Loucy (cell line): ENCODE results near the gene ARRB1.

Source experiments
- H2AFZ ChIP-seq: fragments of 200-600 bp; sonication (generic); 2 replicates; pipeline ENCODE4 v1.6.0; 2016; ENCODE audit warnings: antibody characterized with exemption, mild to moderate bottlenecking, low read length, moderate library complexity
- H3F3A ChIP-seq: fragments of 200-600 bp; 2 replicates; pipeline ENCODE4 v1.6.0; 2016; ENCODE audit warnings: antibody characterized with exemption, low read depth, mild to moderate bottlenecking
- H3K27me3 ChIP-seq: fragments of 200-600 bp; sonication (generic); 2 replicates; pipeline ENCODE4 v1.6.1; 2014; ENCODE audit warnings: low read length, mild to moderate bottlenecking; ENCODE audit not compliant: insufficient read depth, poor library complexity, severe bottlenecking
- H3K36me3 ChIP-seq: fragments of 200-600 bp; sonication (generic); 2 replicates; pipeline ENCODE4 v1.6.1; 2016; ENCODE audit warnings: low read length; ENCODE audit not compliant: insufficient read depth
- H3K4me1 ChIP-seq: fragments of 200-600 bp; sonication (generic); 2 replicates; pipeline ENCODE4 v1.5.1; 2014; ENCODE audit warnings: low read length, mild to moderate bottlenecking; ENCODE audit not compliant: insufficient read depth, poor library complexity, severe bottlenecking
- H3K4me2 ChIP-seq: fragments of 200-600 bp; sonication (generic); 2 replicates; pipeline ENCODE4 v1.6.0; 2014; ENCODE audit warnings: antibody characterized with exemption, low read length, low read depth, mild to moderate bottlenecking; ENCODE audit not compliant: poor library complexity, severe bottlenecking
- H3K4me3 ChIP-seq: fragments of 200-600 bp; sonication (generic); 2 replicates; pipeline ENCODE4 v1.5.1; 2014; ENCODE audit warnings: low read length, mild to moderate bottlenecking, mixed read lengths; ENCODE audit not compliant: poor library complexity, severe bottlenecking
- H3K79me2 ChIP-seq: fragments of 200-600 bp; sonication (generic); 2 replicates; pipeline ENCODE4 v1.6.1; 2014; ENCODE audit warnings: low read length; ENCODE audit not compliant: insufficient read depth
- H3K9ac ChIP-seq: fragments of 200-600 bp; sonication (generic); 2 replicates; pipeline ENCODE4 v1.6.0; 2014; ENCODE audit warnings: mild to moderate bottlenecking, low read depth, low read length, moderate library complexity; ENCODE audit not compliant: poor library complexity, severe bottlenecking
- H3K9me2 ChIP-seq: fragments of 200-600 bp; sonication (generic); replicated peaks from 2 replicates; pipeline ENCODE4 v1.6.1; 2016; ENCODE audit warnings: low read depth, low read length, mixed read lengths
- H3K9me3 ChIP-seq: fragments of 200-600 bp; sonication (generic); 2 replicates; pipeline ENCODE4 v1.6.1; 2014; ENCODE audit warnings: mild to moderate bottlenecking, antibody characterized with exemption, low read length, low read depth; ENCODE audit not compliant: insufficient read depth
- H4K20me1 ChIP-seq: fragments of 200-600 bp; sonication (generic); 2 replicates; pipeline ENCODE4 v1.6.0; 2014; ENCODE audit warnings: antibody characterized with exemption, low read length, mild to moderate bottlenecking; ENCODE audit not compliant: insufficient read depth, poor library complexity, severe bottlenecking
- EZH2phosphoT487 ChIP-seq: fragments of 200-600 bp; IDR thresholded peaks from 2 replicates; pipeline ENCODE4 v1.6.1; 2018; ENCODE audit warnings: antibody characterized with exemption, mild to moderate bottlenecking, moderate library complexity, borderline replicate concordance
- TF ChIP-seq, protein P1 (sequence below): fragments of 200-600 bp; sonication (generic); conservative IDR thresholded peaks from 2 replicates; pipeline ENCODE4 v1.5.1; 2014; ENCODE audit warnings: mild to moderate bottlenecking, antibody characterized with exemption, low read length

ARRB1 gene

DNA sequence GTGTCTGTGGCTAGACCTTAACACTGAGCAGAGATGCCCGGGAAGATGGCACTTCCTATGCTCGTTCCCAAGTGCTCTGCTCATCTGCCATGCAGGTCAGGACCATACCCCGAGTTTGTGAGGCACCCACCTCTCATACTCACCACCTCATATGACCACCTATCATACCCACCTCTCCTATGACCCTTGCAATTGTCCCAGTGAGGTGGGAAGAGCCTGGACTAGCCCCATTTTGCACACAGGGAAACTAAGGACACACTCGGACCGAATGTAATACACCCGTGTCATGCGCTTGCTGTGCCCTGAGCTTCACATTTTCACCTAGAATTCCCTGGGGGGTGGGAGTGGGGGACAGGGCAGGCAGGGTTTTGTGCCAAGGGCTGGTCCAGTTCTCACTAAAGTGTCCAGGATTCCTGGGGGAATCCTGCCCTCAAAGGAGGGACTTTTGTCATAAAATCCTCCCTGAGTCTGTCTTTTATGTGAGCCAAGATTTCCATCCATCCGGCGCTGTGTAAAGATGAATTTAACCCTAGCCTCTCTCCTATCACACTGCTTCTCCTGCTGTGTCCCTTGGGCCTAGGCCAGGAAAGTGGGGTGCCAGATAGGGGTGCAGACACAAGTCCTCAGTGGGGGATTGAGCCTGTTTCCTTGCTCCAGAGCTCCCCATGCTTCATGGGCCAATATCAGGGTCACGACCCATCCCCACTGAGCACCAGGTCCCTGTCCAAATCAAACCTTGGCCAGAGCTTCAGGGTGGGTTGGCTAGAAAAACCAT, 90.9 kb downstream of the ARRB1 start:
- no peaks in the 10 kb centered on the region for H3K79me2 ChIP-seq
- H4K20me1 ChIP-seq: no peaks in the 10 kb centered on the region
- no peaks in the 10 kb centered on the region for H3F3A ChIP-seq
- H2AFZ ChIP-seq: no peak overlapping the region
- peaks cover 3% of the 10 kb centered on the region; the same call in 1 of the 2 replicates for H3K36me3 ChIP-seq
- no peaks in the 10 kb centered on the region for H3K27me3 ChIP-seq
- H3K9me2 ChIP-seq: no peaks in the 10 kb centered on the region
- no peak for TF ChIP-seq EZH2phosphoT487
- TF ChIP-seq, protein P1, sequence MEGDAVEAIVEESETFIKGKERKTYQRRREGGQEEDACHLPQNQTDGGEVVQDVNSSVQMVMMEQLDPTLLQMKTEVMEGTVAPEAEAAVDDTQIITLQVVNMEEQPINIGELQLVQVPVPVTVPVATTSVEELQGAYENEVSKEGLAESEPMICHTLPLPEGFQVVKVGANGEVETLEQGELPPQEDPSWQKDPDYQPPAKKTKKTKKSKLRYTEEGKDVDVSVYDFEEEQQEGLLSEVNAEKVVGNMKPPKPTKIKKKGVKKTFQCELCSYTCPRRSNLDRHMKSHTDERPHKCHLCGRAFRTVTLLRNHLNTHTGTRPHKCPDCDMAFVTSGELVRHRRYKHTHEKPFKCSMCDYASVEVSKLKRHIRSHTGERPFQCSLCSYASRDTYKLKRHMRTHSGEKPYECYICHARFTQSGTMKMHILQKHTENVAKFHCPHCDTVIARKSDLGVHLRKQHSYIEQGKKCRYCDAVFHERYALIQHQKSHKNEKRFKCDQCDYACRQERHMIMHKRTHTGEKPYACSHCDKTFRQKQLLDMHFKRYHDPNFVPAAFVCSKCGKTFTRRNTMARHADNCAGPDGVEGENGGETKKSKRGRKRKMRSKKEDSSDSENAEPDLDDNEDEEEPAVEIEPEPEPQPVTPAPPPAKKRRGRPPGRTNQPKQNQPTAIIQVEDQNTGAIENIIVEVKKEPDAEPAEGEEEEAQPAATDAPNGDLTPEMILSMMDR: no peak
- H3K9me3 ChIP-seq: no peaks in the 10 kb centered on the region
- H3K4me3 ChIP-seq: no peak overlapping the region
- H3K9ac ChIP-seq: no peak overlapping the region
- no peak overlapping the region for H3K4me2 ChIP-seq
- H3K4me1 ChIP-seq: peaks cover 5% of the 10 kb centered on the region

DNA sequence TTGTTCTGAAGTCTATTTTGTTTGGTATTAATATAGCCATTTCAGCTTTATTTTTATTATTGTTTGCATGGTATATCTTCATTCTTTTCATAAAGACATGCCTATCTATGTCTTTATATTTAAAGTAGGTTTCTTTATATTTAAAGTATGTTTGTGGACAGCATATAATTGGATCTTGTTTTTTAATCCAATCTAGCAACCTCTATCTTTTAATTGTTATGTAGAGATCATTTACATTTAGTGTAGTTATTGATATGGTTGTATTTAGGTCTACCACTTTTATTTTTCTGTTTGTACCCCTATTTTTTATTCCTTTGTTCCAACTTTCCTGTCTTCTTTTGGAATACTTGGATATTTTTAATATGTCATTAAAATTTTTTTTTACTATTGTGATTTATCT, 97.1 kb downstream of the ARRB1 start:
- Histone ChIP-seq H4K20me1 (no peaks in the 10 kb centered on the region), H3K9me2 (no peaks in the 10 kb centered on the region), H3K4me3 (no peak overlapping the region), H2AFZ (no peak overlapping the region), H3K9me3 (no peaks in the 10 kb centered on the region), H3F3A (no peaks in the 10 kb centered on the region), H3K36me3 (no peaks in the 10 kb centered on the region), H3K4me1 (no peaks in the 10 kb centered on the region), H3K79me2 (no peaks in the 10 kb centered on the region), H3K4me2 (no peak overlapping the region), H3K27me3 (no peaks in the 10 kb centered on the region), H3K9ac (no peak overlapping the region)
- no peak for TF ChIP-seq EZH2phosphoT487
- TF ChIP-seq, protein P1: no peak

- no peaks in the 10 kb centered on the region for H3K9me2 ChIP-seq
- H2AFZ ChIP-seq: no peak overlapping the region
- H3K4me1 ChIP-seq: no peaks in the 10 kb centered on the region
These were observed 101.8 kb downstream of the ARRB1 start for GRCh38 chr11:75249704-75250103.

More at GRCh38 chr11:75249704-75250103, 101.8 kb downstream of the ARRB1 start:
- no peak for TF ChIP-seq EZH2phosphoT487
- TF ChIP-seq, protein P1: no peak
- Histone ChIP-seq H3K9ac (no peak overlapping the region), H3K27me3 (no peaks in the 10 kb centered on the region), H3K79me2 (no peaks in the 10 kb centered on the region), H3K9me3 (no peaks in the 10 kb centered on the region), H3K4me2 (no peak overlapping the region), H4K20me1 (no peaks in the 10 kb centered on the region), H3K4me3 (no peak overlapping the region), H3K36me3 (no peaks in the 10 kb centered on the region), H3F3A (no peaks in the 10 kb centered on the region)
